NCI-H1694 treated with DMSO at 0.1 percent for 48 hours (cell line): Measurements from ENCODE around the gene GPX8.

Experiments used
- DNase-seq: peaks from one replicate; lab custom pipeline; 2025; lab: John Stamatoyannopoulos, UW

GPX8 gene

DNA sequence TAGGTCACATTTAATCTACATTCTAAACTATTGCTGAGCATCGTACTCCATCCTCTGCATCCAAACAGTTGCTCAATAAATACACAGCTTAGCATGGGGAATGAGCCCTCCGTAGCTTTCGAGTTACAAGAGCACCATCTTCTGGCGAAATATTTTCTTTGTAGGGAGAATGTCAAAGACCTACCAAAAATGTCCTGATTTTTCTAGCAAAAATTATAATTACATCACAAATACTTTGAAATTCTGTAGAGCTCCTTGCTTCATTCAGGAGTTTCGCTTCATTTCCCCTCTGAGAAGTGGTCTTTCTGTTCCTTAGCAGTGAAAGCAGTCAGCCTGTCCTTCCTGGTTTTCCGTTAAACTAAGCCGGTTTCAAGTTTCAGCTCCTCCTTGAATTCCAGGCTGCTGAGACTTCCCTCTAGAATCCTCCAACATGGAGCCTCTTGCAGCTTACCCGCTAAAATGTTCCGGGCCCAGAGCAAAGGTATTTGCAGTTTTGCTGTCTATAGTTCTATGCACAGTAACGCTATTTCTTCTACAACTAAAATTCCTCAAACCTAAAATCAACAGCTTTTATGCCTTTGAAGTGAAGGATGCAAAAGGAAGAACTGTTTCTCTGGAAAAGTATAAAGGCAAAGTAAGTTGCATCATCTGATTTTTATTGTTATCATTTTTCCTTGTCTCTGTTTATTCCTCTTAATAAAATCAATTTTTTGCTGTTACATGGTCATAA is at the start of gene GPX8:
Gene GPX8 (plus strand): TSS at position 409 of the 730 bp plus-strand sequence. CDS start 22 bp downstream, at position 431.
- peak; percentile 47 for DNase-seq

- no peak for DNase-seq
Observed at GRCh38 chr5:55110217-55110616, 49.8 kb upstream of the GPX8 start.

DNA sequence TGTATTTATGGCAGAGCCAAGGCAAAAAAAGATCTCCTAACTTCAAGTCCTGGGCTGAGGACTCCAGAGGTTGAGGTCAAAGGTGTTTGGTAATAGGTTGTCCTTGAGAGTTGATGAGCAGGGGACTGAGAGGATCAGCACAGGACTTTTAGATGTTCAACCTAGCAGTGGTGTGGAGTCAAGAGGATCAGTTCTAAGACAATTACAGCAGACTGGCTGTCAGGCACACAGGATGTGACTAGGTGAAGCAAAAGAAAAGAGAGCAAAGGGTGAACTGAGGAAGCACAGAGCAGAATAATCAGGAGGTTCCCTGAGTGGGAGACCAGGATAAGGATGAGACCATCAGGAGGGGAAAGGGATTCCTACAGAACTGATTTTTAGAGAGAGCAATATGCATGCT is 46.6 kb upstream of the GPX8 start:
- DNase-seq = no peak

DNA sequence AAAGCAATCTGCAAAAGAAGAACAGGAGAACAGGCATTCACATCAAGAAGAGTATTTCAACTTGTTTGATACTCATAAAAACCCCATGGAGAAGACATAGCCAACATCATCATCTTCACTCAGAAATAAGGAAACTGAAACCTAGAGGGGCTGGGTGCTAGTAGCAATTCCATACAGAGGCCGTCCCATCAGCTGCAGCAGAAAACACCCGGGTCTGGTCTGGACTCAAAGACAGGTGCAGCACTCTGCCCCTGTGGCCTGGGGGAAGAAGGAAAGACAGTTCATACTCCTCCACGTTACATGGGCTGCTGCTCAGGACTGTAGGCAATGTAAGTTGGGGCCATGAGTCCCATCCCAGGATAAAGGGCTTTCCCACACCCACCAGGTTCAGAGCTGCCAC is 45.9 kb upstream of the GPX8 start:
- DNase-seq = no peak

- DNase-seq = no peak
Observed at GRCh38 chr5:55123365-55123764, 36.6 kb upstream of the GPX8 start.

- no peak for DNase-seq
Observed at GRCh38 chr5:55134053-55134722, 25.8 kb upstream of the GPX8 start.

- DNase-seq = no peak
Observed at GRCh38 chr5:55136521-55136920, 23.4 kb upstream of the GPX8 start.

GRCh38 chr5:55140908-55141665 is 18.9 kb upstream of the GPX8 start:
- no peak for DNase-seq

GRCh38 chr5:55141945-55142690 is 17.9 kb upstream of the GPX8 start:
- no peak for DNase-seq

DNA sequence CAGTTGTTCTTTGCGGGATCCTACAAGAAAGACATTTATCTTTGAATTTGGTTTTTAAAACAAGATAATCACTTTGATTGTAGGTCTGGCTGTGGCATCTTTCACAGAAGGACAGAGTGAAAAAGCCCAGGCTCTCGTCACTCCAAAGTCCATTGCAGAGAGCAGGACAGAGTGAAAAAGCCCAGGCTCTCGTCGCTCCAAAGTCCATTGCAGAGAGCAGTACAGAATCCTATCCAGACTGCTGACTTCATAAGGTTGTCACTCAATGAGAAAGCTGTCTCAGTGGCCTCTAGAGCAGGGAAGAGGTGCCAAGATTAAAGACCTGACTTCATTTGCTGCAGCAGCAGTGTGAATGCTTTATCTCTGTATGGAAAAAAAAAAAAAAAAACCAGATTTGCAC is 16.3 kb upstream of the GPX8 start:
- no peak for DNase-seq

- no peak for DNase-seq
Observed at GRCh38 chr5:55146080-55146479, 13.9 kb upstream of the GPX8 start.

DNA sequence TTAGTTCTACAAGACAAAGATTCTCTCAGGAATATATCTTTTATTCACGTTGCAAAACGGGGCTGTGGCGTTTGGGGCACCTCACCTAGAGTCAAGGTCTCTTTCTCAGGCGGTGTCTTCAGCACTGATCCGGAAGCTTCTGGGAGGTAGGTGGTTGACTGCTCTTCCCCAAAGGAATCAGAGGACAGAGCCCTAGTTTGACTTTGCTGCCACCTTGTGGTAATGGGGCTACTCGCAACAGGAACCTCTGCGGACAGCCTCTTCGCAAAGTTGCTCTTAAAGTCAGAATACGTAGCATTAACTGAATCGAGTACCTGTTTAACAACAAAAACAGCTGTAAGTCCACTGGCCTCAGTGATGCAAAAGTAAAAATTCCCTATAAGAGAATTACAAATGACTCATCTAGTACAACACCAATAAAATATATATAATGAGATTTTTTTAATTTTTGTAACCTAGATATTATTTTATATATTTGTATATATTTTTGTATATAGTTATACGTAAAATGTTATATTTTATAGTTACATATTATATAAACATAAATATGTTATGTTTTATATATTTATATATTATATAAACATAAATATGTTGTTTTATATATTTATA is 13.3 kb upstream of the GPX8 start:
- DNase-seq = peak; percentile 76

DNA sequence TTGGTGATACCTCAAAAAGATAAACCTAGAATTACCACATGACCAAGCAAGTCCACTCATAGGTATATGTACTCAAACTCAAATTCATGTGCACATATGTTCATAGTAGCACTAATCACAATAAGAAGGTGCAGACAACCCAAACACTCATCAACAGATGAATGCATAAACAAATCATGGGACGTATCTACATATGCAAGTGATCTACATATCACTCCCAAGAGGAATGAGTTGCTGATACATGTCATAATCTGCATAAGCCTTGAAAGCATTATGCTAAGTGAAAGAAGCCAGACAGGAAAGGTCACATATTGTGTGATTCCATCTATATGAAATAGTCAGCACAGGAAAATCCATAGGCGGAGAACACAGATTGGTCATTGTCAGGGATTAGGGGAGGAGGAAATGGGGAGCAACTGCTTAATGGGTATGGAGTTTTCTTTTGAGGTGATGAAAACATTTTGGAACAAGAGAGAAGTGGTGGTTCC is 10.6 kb upstream of the GPX8 start:
- DNase-seq = no peak

GRCh38 chr5:55151923-55152842 is 7.8 kb upstream of the GPX8 start:
- no peak for DNase-seq

DNA sequence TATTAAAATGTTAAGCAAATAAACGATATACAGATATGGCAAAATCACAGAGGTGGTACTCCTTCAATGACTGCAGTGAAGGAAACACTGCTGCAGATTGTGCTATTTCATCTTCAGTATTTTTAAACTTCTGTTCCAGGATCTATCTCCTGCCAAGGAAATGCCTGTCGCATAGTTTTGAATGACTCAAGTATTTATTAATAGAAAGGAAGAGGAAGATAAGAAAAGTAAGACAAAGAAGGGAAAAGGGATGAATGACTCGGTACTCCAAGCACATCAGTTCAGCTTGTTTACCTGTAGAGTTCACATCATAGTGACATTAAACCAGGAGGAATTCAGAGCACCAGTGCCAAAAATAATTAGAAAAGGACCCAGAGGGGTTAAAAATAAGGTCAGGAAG is 5.1 kb upstream of the GPX8 start:
- DNase-seq = no peak

- DNase-seq = no peak
Observed at GRCh38 chr5:55160493-55161209, 680 bp downstream of the GPX8 start.

- DNase-seq = no peak
Observed at GRCh38 chr5:55162666-55163065, 2.7 kb downstream of the GPX8 start.

- DNase-seq = no peak
Observed at GRCh38 chr5:55171471-55171870, 11.5 kb downstream of the GPX8 start.

DNA sequence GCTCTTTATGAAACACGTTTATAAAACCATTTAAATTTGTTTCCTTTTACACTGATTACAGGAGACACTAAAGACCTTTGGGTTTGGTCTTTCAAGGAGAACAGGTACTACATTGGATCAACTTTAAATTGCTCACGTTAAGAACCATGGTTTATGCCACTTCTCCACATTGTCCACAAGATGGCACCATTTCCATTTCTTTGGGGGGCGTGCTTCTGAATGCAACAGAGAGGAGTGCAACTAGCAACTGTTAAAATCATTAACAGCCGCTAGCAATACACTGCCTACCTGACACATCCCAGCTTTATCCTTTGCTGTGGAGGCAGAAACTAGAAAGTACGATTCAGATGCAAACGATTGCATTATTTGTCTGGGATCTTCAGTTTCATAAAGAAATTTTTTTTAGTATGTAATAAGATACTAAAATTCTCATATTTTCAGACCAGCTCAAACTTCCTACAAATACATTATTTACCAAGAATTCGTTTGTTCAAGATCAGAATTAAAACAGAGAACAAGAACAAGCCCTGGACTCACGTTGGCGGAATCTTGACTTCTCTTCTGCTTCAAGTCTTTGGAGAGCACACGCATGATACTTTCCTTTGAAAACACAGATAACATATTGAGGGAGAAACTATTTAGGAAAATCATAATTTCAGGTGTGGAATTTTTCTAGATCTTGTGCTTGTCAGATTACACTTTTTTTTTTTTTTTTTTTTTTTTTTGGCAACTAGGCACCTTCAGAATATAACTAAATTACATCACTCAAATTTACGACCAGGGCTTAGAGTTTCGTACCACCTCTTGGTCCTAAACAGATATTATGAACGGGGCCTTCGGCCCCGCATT is 12.3 kb downstream of the GPX8 start:
- peak; percentile 94 for DNase-seq
